Right lung (tissue), 5 donors: ENCODE measurements around the gene CCDC3. TPM values are rescaled to one million over a fixed set of nuclear protein-coding genes. Genes with fewer than 3 reads are reported as not detected.
"Not testable (repeated sequence)": the region's sequence is repeated elsewhere in the genome, so short reads cannot be mapped to it uniquely, and the experiment has no call there.

Source experiments
- DNase-seq, 2 donors: peaks; one replicate each; pipeline ENCODE4 v3.0.0-alpha.2; 2013
- polyA plus RNA-seq, 5 donors: library from polyadenylated mRNA; unstranded; fragments of 120-200 nt; gene quantifications; one replicate each; pipeline versions ENCODE4 v1.2.1 to v1.2.3, GENCODE V29; 2013; ENCODE audit warnings: inconsistent platforms in 1 of 5, low replicate concordance in 1 of 5; ENCODE audit not compliant: insufficient read length in 5 of 5, insufficient read depth in 1 of 5

CCDC3 gene
- polyA plus RNA-seq, 5 donors = 6.6 to 11.7 (median 8.4) TPM

GRCh38 chr10:13003004-13003403, 1.5 kb upstream of the CCDC3 start:
- no peak for DNase-seq

- DNase-seq = no peak
Observed at GRCh38 chr10:13001887-13002212, 337 bp upstream of the CCDC3 start.

DNA sequence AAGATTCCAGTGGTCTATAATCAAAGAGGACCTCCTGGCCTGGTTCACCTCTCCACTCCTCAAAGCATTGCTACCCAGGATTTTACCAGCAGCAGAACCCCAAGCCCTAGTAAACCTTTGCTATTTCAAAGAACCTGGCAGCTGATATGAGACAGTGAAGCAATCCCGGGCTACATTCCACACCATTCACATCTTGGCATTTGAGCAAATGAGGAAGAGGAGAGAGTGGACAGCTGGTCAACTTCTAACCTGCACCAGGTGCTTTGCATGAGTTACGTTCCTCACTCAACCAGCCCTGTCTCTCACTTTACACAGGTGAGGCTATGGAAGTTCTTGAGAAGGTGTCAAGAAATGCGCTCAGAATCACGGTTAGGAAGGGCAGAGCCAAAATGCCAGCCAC, 1.1 kb downstream of the CCDC3 start:
- no peak for DNase-seq

- DNase-seq = no peak
Observed at GRCh38 chr10:12999849-13000248, 1.7 kb downstream of the CCDC3 start.

DNA sequence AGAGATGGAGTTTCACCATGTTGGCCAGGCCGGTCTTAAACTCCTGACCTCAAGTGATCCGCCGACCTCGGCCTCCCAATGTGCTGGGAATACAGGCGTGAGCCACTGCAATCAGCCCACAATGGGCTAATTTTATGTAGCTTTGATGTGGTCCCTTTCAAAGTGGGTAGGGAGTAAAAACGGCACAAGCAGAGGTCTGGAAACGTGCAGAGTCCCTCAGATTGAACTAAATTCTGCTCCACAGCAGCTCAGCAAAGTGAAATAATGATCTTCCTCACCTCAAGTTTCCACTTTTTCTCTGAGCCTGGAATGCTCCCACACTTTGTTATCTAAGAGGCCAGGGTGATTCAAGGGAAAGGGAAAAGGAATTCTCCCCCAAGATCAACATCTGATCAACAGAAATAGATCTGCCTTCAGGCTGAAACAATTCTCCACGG, 6.1 kb downstream of the CCDC3 start:
- no peak for DNase-seq

GRCh38 chr10:12993595-12993994, 7.9 kb downstream of the CCDC3 start:
- no peak for DNase-seq

GRCh38 chr10:12985347-12985746, 16.2 kb downstream of the CCDC3 start:
- no peak for DNase-seq

DNA sequence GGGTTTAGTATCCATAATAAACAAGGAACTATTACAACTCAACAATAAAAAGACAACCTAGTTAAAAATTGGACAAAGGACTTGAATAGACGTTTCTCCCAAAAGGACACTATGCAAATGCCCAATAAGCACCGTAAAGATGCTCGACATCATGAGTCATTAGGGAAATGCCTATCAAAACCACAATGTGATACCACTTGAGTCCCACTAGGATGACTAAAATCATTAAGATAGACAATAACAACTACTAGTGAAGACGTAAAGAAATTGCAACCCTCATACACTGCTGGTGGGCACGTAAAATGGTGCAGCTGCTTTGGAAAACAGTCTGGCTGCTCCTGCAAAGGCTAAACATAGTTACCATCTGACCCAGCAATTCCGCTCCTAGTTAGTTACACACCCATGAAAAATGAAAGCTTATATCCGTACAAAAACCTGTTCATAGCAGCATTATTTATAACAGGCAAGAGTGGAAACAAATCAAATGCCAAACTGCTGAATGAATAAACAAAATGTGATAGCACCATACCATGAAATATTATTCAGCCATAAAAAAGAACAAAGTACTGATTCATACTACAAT, 17.3 kb downstream of the CCDC3 start:
- no peak for DNase-seq

DNA sequence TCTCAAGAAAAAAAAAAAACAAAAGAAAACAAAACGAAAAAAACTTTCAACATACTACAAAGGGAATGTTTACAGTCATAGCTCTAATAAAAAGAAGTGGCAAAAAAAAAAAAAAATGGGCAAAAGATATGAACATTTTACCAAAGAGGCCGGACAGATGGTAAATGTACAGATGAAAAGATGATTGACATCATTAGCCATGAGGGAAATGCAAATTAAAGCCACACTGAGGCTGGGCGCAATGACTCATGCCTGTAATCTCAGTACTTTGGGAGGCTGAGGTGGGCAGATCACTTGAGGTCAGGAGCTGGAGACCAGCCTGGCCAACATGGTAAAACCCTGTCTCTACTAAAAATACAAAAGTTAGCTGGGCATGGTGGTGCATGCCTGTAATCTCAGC, 17.9 kb downstream of the CCDC3 start:
- DNase-seq = not testable (repeated sequence)

GRCh38 chr10:12981570-12981969, 19.9 kb downstream of the CCDC3 start:
- DNase-seq = no peak

- peak in 1 of 2 donors; percentile 13 for DNase-seq
Observed at GRCh38 chr10:12980713-12981306, 20.7 kb downstream of the CCDC3 start.

DNA sequence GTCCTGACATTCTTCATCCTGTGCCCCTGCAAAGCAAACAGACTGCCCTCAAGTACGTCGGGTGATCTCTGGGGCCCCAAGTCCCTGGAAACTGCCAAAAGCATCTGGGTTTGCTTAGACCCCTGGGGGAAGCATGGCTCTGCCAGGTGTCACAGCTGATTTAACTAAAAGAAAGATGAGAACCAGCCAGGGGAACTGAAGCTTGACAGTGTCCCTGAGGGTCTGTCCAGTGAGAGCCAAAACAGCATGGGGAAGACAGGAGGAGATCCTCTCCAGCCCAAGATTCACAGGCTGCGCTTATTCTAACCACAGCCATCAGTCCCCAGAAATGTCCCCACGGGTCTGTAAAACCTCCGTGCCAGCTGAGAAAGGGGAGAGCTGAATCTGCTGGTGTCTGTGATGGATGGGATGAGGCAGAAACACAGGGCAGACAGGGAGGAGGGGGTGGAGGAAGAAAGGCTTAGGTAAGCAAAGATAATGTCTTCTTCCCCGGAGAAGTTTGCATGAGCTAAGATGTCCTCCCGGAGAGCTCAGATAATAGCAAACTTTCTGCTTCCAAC, 21.3 kb downstream of the CCDC3 start:
- DNase-seq = no peak

- DNase-seq = no peak
Observed at GRCh38 chr10:12978891-12979290, 22.6 kb downstream of the CCDC3 start.

GRCh38 chr10:12975906-12976305, 25.6 kb downstream of the CCDC3 start:
- no peak for DNase-seq

- no peak for DNase-seq
Observed at GRCh38 chr10:12975266-12975665, 26.2 kb downstream of the CCDC3 start.

DNA sequence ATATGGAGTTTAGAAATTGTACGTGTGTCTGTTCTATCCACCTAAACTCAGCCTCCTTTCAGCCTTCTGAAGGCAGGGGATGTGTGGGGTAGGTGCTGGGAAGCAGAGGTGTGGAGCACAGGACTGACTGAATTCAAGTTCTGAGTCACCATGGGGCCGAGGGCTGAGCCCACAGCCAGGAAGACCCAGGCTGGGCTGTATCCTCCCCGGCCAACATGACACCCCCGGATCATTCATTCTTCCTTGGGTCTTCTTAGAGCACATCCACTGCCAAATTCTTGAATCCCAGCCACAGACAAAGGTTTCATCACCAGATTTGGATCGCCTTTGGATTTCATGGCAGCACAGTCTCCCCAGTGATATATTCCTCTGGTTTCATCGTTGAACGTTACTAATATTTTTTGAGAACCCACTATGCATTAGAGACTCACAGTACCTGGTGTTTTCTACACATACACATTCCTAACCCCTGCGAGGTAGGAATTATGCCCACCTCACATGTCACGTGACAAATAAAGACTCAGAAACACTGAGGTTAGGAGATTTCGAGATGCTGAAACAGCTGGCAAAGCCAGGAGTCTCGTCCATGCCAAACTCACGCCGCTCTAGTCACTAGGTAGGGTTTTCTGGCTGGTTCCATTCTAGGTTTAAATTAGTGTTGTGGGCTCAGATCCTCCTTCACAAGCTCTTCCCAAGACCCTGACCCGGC, 26.9 kb downstream of the CCDC3 start:
- no peak for DNase-seq

GRCh38 chr10:12974078-12974477, 27.4 kb downstream of the CCDC3 start:
- DNase-seq = no peak

GRCh38 chr10:12973149-12973718, 28.3 kb downstream of the CCDC3 start:
- no peak for DNase-seq

GRCh38 chr10:12972146-12972545, 29.4 kb downstream of the CCDC3 start:
- no peak for DNase-seq

- DNase-seq = no peak
Observed at GRCh38 chr10:12971001-12971788, 30.3 kb downstream of the CCDC3 start.

DNA sequence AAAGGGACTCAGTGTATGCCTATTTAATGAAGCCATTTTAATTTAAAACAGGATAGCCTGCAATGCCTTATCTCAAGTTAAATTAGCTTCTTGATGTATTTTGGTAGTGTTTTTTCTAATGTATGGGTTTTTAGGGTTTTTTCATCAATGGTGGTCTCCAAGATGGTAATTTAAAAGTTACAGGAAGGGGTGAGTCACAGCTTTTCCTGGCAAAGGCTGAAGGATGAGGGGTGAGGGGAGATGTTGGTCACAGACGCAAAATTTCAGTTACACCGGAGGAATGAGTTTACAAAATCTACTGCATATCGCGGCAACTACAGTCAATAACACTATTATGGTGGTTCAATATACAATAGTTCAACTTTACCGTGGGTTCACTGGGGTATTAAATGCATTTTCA, 31.6 kb downstream of the CCDC3 start:
- DNase-seq = no peak

- DNase-seq = no peak
Observed at GRCh38 chr10:12966067-12966466, 35.4 kb downstream of the CCDC3 start.
